Measurements from ENCODE around the gene CUTA. TPM values are rescaled to one million over a fixed set of nuclear protein-coding genes. Genes with fewer than 3 reads are reported as not detected.
A peak's percentile ranks its signal among the peaks of the same experiment; 100 is the strongest.

Gene CUTA
- total RNA-seq, 1 donor from 2014 or later: 384 TPM

DNA sequence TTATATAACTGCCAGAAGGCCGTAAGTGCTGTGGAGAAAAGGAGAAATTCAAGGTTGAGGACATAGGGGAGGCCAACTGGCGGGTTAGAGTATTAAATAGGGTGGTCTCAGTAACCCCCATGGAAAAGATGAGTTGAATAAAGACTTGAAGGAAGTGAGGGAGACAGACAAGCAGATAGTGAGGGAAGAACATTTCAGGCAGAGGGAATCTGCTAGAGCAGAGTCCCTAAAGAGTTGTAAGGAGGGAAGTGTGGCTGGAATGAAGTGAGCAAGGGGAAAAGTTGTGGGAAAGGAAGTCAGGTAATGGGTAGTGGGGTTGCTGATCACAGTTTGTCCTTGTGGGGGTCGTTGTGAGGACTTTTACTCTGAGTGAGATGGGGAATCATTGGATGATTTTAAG, 24.9 kb downstream of the CUTA start:
- Mint-ChIP-seq H3K9me3 (ENCODE audit: unreplicated experiment) (peaks cover 5% of the 10 kb centered on the region), H3K4me3 (ENCODE audit: unreplicated experiment) (peak overlapping the region; percentile 89), H3K4me1 (ENCODE audit: low read depth, unreplicated experiment) (peaks cover 22% of the 10 kb centered on the region), H3K27me3 (ENCODE audit: unreplicated experiment) (peaks cover 3% of the 10 kb centered on the region), H3K36me3 (ENCODE audit: unreplicated experiment) (no peaks in the 10 kb centered on the region), H3K27ac (ENCODE audit: unreplicated experiment) (peak overlapping the region; percentile 83)
- TF ChIP-seq, protein P1, sequence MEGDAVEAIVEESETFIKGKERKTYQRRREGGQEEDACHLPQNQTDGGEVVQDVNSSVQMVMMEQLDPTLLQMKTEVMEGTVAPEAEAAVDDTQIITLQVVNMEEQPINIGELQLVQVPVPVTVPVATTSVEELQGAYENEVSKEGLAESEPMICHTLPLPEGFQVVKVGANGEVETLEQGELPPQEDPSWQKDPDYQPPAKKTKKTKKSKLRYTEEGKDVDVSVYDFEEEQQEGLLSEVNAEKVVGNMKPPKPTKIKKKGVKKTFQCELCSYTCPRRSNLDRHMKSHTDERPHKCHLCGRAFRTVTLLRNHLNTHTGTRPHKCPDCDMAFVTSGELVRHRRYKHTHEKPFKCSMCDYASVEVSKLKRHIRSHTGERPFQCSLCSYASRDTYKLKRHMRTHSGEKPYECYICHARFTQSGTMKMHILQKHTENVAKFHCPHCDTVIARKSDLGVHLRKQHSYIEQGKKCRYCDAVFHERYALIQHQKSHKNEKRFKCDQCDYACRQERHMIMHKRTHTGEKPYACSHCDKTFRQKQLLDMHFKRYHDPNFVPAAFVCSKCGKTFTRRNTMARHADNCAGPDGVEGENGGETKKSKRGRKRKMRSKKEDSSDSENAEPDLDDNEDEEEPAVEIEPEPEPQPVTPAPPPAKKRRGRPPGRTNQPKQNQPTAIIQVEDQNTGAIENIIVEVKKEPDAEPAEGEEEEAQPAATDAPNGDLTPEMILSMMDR (IDR thresholded peaks at IDR 0.05; ENCODE audit: partially characterized antibody, unreplicated experiment): no peak
- DNase-seq: no peak

DNA sequence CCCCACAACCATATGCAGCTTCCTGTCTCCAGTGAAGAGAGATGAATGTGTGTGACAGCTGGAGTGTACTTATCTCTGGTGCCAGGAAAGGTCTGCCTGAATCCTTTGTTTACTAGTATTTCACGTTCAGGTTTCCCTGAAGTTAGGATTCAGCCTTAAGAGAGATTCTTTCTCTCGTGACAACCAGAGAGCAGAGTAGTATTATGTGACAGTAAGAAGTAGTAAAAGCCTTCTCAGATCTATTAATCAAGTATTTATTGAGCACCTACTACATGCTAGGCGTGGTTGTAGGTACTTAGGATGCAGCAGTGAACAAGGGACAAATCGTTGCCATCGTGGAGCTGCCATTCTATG, 25.3 kb downstream of the CUTA start:
- peak overlapping the region; percentile 89 for H3K4me3 Mint-ChIP-seq (ENCODE audit: unreplicated experiment)
- peaks cover 3% of the 10 kb centered on the region for H3K27me3 Mint-ChIP-seq (ENCODE audit: unreplicated experiment)
- peaks cover 5% of the 10 kb centered on the region for H3K9me3 Mint-ChIP-seq (ENCODE audit: unreplicated experiment)
- no peak for DNase-seq
- TF ChIP-seq, protein P1 (IDR thresholded peaks at IDR 0.05; ENCODE audit: partially characterized antibody, unreplicated experiment): no peak
- peak overlapping the region; percentile 83 for H3K27ac Mint-ChIP-seq (ENCODE audit: unreplicated experiment)
- peaks cover 22% of the 10 kb centered on the region for H3K4me1 Mint-ChIP-seq (ENCODE audit: low read depth, unreplicated experiment)
- no peaks in the 10 kb centered on the region for H3K36me3 Mint-ChIP-seq (ENCODE audit: unreplicated experiment)

DNA sequence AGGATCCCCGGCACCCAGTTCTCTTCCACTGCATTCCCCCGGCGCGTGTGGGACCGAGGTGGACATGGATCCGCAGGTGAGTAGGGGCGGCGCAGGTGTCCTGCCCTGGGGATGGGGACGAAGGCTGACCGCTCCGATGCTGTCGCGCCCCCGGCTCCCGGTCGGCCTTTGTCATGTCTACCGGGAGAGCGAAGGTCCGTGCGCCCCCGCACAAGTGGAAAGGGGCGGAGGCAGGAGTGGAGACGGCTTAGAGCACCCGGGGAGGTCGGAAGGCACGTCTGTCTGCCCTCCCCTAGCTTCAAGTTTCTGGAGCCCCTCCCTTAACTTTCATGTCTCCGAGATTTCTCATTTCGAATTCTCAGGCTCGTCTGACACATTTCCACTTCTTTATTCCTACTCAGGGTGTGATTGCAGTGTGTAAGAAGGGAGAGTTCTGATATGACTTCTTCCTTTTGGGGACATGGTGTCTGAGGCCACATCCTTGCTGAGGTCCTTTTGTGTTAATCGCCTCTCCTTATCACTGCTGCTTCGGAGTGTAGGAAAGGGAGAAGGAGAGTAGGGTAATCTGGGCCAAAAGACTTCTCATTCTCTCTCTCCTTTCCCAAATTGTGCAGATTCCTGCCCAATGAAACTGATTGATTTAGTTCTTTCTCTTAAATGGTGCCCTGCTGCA, 25.8 kb downstream of the CUTA start:
- Mint-ChIP-seq H3K36me3 (ENCODE audit: unreplicated experiment) (no peaks in the 10 kb centered on the region), H3K27me3 (ENCODE audit: unreplicated experiment) (peaks cover 3% of the 10 kb centered on the region), H3K4me3 (ENCODE audit: unreplicated experiment) (peak overlapping the region; percentile 89), H3K4me1 (ENCODE audit: low read depth, unreplicated experiment) (peaks cover 22% of the 10 kb centered on the region), H3K9me3 (ENCODE audit: unreplicated experiment) (peaks cover 5% of the 10 kb centered on the region), H3K27ac (ENCODE audit: unreplicated experiment) (peak overlapping the region; percentile 83)
- TF ChIP-seq, protein P1 (IDR thresholded peaks at IDR 0.05; ENCODE audit: partially characterized antibody, unreplicated experiment): no peak
- DNase-seq: no peak

DNA sequence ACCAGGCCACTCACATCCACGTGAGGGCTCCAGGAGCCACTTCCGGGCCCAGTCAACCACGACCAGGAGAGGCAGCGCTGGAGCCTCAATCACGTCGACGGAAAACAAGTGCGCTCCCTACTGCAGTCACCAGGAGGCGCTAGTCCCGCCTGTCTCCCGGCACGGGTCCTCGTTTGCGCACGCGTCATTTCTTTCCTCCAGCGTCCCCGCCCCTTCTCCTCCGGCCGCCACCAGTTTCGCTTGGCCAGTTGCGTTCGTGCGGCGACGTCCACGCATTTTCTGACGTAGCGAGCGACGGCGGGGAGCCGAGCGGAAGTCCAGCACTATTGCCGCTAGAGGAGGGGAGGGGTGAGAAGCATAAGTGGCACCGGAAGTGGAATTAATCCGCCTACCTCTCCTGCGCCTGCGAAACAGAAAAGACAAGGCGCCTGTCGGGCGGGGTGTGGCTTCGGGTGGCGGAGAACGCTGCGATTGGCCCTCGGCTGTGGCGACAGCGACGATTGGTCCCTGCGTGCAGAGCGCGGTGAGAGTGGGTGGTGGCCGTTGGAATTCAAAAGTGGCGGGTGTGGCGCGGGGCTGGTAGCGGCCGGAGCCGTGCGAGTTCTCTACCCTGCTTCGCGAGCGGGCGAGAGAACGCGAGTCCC, 26.5 kb downstream of the CUTA start, which contains the start of gene KIFC1:
Gene KIFC1 (plus strand): TSS at position 546 of the 644 bp plus-strand sequence. CDS start 163 bp downstream, outside the sequence.
- H3K9me3 Mint-ChIP-seq (ENCODE audit: unreplicated experiment): peaks cover 5% of the 10 kb centered on the region
- H3K27ac Mint-ChIP-seq (ENCODE audit: unreplicated experiment): peak within 1 kb of the TSS; percentile 85
- H3K4me1 Mint-ChIP-seq (ENCODE audit: low read depth, unreplicated experiment): peaks cover 22% of the 10 kb centered on the region
- H3K27me3 Mint-ChIP-seq (ENCODE audit: unreplicated experiment): peaks cover 3% of the 10 kb centered on the region
- H3K36me3 Mint-ChIP-seq (ENCODE audit: unreplicated experiment): no peaks in the 10 kb centered on the region
- TF ChIP-seq, protein P1 (IDR thresholded peaks at IDR 0.05; ENCODE audit: partially characterized antibody, unreplicated experiment): peak; percentile 97
- peak within 1 kb of the TSS; percentile 89 for H3K4me3 Mint-ChIP-seq (ENCODE audit: unreplicated experiment)
- DNase-seq: peak; percentile 98

GRCh38 chr6:33390767-33391277, 27.1 kb downstream of the CUTA start:
- Mint-ChIP-seq H3K27me3 (ENCODE audit: unreplicated experiment) (peaks cover 3% of the 10 kb centered on the region), H3K36me3 (ENCODE audit: unreplicated experiment) (no peaks in the 10 kb centered on the region), H3K27ac (ENCODE audit: unreplicated experiment) (peak overlapping the region; percentile 85), H3K4me3 (ENCODE audit: unreplicated experiment) (peak overlapping the region; percentile 89), H3K4me1 (ENCODE audit: low read depth, unreplicated experiment) (peaks cover 22% of the 10 kb centered on the region), H3K9me3 (ENCODE audit: unreplicated experiment) (peaks cover 5% of the 10 kb centered on the region)
- TF ChIP-seq, protein P1 (IDR thresholded peaks at IDR 0.05; ENCODE audit: partially characterized antibody, unreplicated experiment): no peak
- DNase-seq: no peak

All from glutamatergic neuron (in vitro differentiated cells).